Suprapubic skin (tissue), 3 donors: ENCODE results near the gene PITX2.

ENCODE experiments used
- POLR2A ChIP-seq, 2 donors: fragments of 450-650 bp; IDR thresholded peaks; one replicate each; pipeline ENCODE4 v1.6.1; 2017; ENCODE audit warnings: antibody characterized with exemption in 2 of 2, mild to moderate bottlenecking in 2 of 2, moderate library complexity in 2 of 2
- TF ChIP-seq, protein P1 (sequence below), 2 donors: fragments of 200-600 bp in 1 of 2; fragments of 450-650 bp in 1 of 2; sonication (generic) in 1 of 2; IDR thresholded peaks; one replicate each; pipeline ENCODE4 v1.5.1; 2016 to 2019; ENCODE audit warnings: antibody characterized with exemption in 2 of 2, mild to moderate bottlenecking in 1 of 2, moderate library complexity in 1 of 2

DNA sequence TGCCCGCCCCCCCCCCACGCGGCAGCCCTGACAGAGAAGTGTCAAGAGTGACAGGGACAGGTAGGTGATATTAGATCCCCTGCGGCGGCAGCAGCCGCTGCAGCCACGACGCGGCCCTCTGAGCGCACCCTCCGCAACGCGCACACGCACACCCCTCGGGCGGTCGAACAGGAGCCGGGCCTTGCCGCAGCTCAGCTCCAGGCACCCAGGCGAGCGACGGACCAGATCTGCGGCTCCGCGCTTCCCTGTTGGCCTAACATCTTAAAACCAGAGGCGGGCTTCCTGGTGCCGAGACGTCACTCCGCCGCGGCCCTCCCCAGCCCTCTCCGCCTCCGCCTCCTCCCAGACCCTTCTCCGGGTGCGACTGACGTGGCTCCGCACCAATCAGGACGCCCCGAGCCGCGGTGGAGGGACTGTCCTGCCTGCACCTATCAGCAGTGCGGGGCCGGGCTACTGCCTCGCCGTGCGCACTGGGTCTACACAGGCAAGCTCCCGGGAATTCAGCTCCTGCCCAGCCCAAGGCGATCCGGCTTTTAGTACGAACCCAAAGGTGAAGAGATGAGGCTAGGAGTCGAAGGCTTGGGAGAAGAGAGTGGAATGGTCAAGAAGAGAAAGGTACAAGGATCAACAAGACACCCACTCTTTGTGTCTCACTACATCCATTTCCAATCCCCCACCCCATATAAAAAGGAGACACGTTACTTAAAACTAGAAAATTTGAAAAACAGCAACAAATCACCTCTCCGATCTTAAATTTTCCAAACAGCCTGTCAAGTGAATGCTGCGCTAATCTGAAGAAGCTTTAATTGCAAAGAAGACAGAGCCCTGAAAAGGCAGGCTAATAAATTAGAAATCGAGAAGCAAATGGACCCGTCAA is at the start of gene PITX2:
- TF ChIP-seq POLR2A (IDR thresholded peaks at IDR 0.05) = no peak
- TF ChIP-seq, protein P1, sequence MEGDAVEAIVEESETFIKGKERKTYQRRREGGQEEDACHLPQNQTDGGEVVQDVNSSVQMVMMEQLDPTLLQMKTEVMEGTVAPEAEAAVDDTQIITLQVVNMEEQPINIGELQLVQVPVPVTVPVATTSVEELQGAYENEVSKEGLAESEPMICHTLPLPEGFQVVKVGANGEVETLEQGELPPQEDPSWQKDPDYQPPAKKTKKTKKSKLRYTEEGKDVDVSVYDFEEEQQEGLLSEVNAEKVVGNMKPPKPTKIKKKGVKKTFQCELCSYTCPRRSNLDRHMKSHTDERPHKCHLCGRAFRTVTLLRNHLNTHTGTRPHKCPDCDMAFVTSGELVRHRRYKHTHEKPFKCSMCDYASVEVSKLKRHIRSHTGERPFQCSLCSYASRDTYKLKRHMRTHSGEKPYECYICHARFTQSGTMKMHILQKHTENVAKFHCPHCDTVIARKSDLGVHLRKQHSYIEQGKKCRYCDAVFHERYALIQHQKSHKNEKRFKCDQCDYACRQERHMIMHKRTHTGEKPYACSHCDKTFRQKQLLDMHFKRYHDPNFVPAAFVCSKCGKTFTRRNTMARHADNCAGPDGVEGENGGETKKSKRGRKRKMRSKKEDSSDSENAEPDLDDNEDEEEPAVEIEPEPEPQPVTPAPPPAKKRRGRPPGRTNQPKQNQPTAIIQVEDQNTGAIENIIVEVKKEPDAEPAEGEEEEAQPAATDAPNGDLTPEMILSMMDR (IDR thresholded peaks at IDR 0.05) = no peak
